ENCODE results near the gene OR10AD1.
"Not testable (repeated sequence)": the region's sequence is repeated elsewhere in the genome, so short reads cannot be mapped to it uniquely, and the experiment has no call there.

Gene OR10AD1

GRCh38 chr12:48160046-48160445, 43.0 kb downstream of the OR10AD1 start:
- no peak for DNase-seq

- DNase-seq: no peak
Observed at GRCh38 chr12:48157889-48158370, 45.2 kb downstream of the OR10AD1 start.

GRCh38 chr12:48157018-48157888, 45.8 kb downstream of the OR10AD1 start, which contains the start of gene ASB8:
Gene ASB8 (minus strand): TSS chr12:48157515. CDS start chr12:48153496, 4,019 bp downstream.
- peak; percentile 98 for DNase-seq

GRCh38 chr12:48156652-48157017, 46.5 kb downstream of the OR10AD1 start:
- DNase-seq: no peak

- not testable (repeated sequence) for DNase-seq
Observed at GRCh38 chr12:48155786-48156185, 47.3 kb downstream of the OR10AD1 start.
